ENCODE measurements around the gene RPAIN. TPM values are rescaled to one million over a fixed set of nuclear protein-coding genes. Genes with fewer than 3 reads are reported as not detected.

Gene RPAIN
- total and polyA plus RNA-seq, 10 of the 15 experiments (the other 5 are each of a cell fraction or from before 2014, with no cell fraction given) = 45.8 to 109 (median 70.5) TPM

- TF ChIP-seq, protein P1, sequence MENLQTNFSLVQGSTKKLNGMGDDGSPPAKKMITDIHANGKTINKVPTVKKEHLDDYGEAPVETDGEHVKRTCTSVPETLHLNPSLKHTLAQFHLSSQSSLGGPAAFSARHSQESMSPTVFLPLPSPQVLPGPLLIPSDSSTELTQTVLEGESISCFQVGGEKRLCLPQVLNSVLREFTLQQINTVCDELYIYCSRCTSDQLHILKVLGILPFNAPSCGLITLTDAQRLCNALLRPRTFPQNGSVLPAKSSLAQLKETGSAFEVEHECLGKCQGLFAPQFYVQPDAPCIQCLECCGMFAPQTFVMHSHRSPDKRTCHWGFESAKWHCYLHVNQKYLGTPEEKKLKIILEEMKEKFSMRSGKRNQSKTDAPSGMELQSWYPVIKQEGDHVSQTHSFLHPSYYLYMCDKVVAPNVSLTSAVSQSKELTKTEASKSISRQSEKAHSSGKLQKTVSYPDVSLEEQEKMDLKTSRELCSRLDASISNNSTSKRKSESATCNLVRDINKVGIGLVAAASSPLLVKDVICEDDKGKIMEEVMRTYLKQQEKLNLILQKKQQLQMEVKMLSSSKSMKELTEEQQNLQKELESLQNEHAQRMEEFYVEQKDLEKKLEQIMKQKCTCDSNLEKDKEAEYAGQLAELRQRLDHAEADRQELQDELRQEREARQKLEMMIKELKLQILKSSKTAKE (IDR thresholded peaks at IDR 0.05; ENCODE audit: low read depth, poor library complexity, severe bottlenecking) = no peak
- no peak for TF ChIP-seq JUNB (IDR thresholded peaks at IDR 0.05)
- no peak for TF ChIP-seq YBX1 (IDR thresholded peaks at IDR 0.05)
- TF ChIP-seq BACH1 (IDR thresholded peaks at IDR 0.05; ENCODE audit: borderline replicate concordance) = no peak
- no peak for TF ChIP-seq ZBED1 (IDR thresholded peaks at IDR 0.05; ENCODE audit: borderline replicate concordance)
- TF ChIP-seq ZSCAN29 (IDR thresholded peaks at IDR 0.05) = no peak
- TF ChIP-seq, protein P2, sequence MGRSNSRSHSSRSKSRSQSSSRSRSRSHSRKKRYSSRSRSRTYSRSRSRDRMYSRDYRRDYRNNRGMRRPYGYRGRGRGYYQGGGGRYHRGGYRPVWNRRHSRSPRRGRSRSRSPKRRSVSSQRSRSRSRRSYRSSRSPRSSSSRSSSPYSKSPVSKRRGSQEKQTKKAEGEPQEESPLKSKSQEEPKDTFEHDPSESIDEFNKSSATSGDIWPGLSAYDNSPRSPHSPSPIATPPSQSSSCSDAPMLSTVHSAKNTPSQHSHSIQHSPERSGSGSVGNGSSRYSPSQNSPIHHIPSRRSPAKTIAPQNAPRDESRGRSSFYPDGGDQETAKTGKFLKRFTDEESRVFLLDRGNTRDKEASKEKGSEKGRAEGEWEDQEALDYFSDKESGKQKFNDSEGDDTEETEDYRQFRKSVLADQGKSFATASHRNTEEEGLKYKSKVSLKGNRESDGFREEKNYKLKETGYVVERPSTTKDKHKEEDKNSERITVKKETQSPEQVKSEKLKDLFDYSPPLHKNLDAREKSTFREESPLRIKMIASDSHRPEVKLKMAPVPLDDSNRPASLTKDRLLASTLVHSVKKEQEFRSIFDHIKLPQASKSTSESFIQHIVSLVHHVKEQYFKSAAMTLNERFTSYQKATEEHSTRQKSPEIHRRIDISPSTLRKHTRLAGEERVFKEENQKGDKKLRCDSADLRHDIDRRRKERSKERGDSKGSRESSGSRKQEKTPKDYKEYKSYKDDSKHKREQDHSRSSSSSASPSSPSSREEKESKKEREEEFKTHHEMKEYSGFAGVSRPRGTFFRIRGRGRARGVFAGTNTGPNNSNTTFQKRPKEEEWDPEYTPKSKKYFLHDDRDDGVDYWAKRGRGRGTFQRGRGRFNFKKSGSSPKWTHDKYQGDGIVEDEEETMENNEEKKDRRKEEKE (IDR thresholded peaks at IDR 0.05) = no peak
- no peak for TF ChIP-seq KLF5 (IDR thresholded peaks at IDR 0.05; ENCODE audit: partially characterized antibody)
- TF ChIP-seq, protein P3, sequence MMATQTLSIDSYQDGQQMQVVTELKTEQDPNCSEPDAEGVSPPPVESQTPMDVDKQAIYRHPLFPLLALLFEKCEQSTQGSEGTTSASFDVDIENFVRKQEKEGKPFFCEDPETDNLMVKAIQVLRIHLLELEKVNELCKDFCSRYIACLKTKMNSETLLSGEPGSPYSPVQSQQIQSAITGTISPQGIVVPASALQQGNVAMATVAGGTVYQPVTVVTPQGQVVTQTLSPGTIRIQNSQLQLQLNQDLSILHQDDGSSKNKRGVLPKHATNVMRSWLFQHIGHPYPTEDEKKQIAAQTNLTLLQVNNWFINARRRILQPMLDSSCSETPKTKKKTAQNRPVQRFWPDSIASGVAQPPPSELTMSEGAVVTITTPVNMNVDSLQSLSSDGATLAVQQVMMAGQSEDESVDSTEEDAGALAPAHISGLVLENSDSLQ (IDR thresholded peaks at IDR 0.05) = no peak
These were observed 49.6 kb upstream of the RPAIN start (continued) for GRCh38 chr17:5370411-5370810.
